Ishikawa (cell line): ENCODE results near the gene KCNG4.

Source experiments
- CEBPB ChIP-seq: IDR thresholded peaks from 2 replicates; pipeline ENCODE4 v1.6.1; 2012
- CREB1 ChIP-seq: IDR thresholded peaks from 2 replicates; pipeline ENCODE4 v1.6.1; 2012; ENCODE audit warnings: low read depth
- EGR1 ChIP-seq: IDR thresholded peaks from 2 replicates; pipeline ENCODE4 v1.6.1; 2012
- EP300 ChIP-seq: IDR thresholded peaks from 2 replicates; pipeline ENCODE4 v1.6.1; 2012; ENCODE audit warnings: borderline replicate concordance
- FOXM1 ChIP-seq: IDR thresholded peaks from 2 replicates; pipeline ENCODE4 v1.6.1; 2012; ENCODE audit warnings: low read depth, borderline replicate concordance
- MAX ChIP-seq: IDR thresholded peaks from 2 replicates; pipeline ENCODE4 v1.6.1; 2012
- NFIC ChIP-seq: IDR thresholded peaks from 2 replicates; pipeline ENCODE4 v1.6.1; 2012
- RAD21 ChIP-seq: IDR thresholded peaks from 2 replicates; pipeline ENCODE4 v1.6.1; 2012; ENCODE audit warnings: low read depth
- REST ChIP-seq: IDR thresholded peaks from 2 replicates; pipeline ENCODE4 v1.6.1; 2012; ENCODE audit warnings: low read depth, mild to moderate bottlenecking
- TAF1 ChIP-seq: IDR thresholded peaks from 2 replicates; pipeline ENCODE4 v1.6.1; 2012; ENCODE audit warnings: low read depth, mild to moderate bottlenecking
- TCF12 ChIP-seq: IDR thresholded peaks from 2 replicates; pipeline ENCODE4 v1.6.1; 2012; ENCODE audit warnings: low read depth
- TEAD4 ChIP-seq: IDR thresholded peaks from 2 replicates; pipeline ENCODE4 v1.6.1; 2012
- USF1 ChIP-seq: IDR thresholded peaks from 2 replicates; pipeline ENCODE4 v1.6.1; 2012
- YY1 ChIP-seq: IDR thresholded peaks from 2 replicates; pipeline ENCODE4 v1.6.1; 2012; ENCODE audit warnings: low read depth
- ZBTB7A ChIP-seq: IDR thresholded peaks from 2 replicates; pipeline ENCODE4 v1.6.1; 2012; ENCODE audit warnings: low read depth

Gene KCNG4

GRCh38 chr16:84259691-84260090 lies 19.9 kb upstream of the KCNG4 start:
- TF ChIP-seq NFIC (no peak), RAD21 (no peak), REST (no peak), CEBPB (no peak), CREB1 (no peak), MAX (no peak), FOXM1 (no peak), EGR1 (no peak), TEAD4 (no peak), USF1 (no peak), TCF12 (no peak), TAF1 (no peak), YY1 (no peak)

- TF ChIP-seq TEAD4 (no peak), EGR1 (no peak), YY1 (no peak), RAD21 (no peak), TAF1 (no peak), ZBTB7A (no peak), CREB1 (no peak), USF1 (no peak)
These were observed 18.5 kb upstream of the KCNG4 start for GRCh38 chr16:84258266-84258665.

- TF ChIP-seq TCF12 (no peak), TAF1 (no peak), EGR1 (no peak), CREB1 (no peak), MAX (no peak), YY1 (no peak), FOXM1 (no peak), CEBPB (no peak), REST (no peak), EP300 (no peak), NFIC (no peak), USF1 (no peak), TEAD4 (no peak), RAD21 (no peak)
These were observed 15.4 kb upstream of the KCNG4 start for GRCh38 chr16:84255050-84255810.

- TF ChIP-seq NFIC: no peak
- no peak for TF ChIP-seq CEBPB
- TF ChIP-seq TEAD4: no peak
- no peak for TF ChIP-seq REST
- TF ChIP-seq MAX: no peak
- no peak for TF ChIP-seq TCF12
- no peak for TF ChIP-seq CREB1
- TF ChIP-seq ZBTB7A: no peak
- no peak for TF ChIP-seq YY1
- no peak for TF ChIP-seq EP300
- TF ChIP-seq RAD21: no peak
- TF ChIP-seq FOXM1: no peak
- no peak for TF ChIP-seq USF1
These were observed 14.2 kb upstream of the KCNG4 start for GRCh38 chr16:84254062-84254461.
